Measurements from ENCODE around the gene PLA1A. TPM values are rescaled to one million over a fixed set of nuclear protein-coding genes. Genes with fewer than 3 reads are reported as not detected.

PLA1A gene
- total and polyA plus RNA-seq, 2 donors (not counting 3 experiments of a cell fraction or from before 2014, with no cell fraction given): 0.07 TPM; not detected in 1

DNA sequence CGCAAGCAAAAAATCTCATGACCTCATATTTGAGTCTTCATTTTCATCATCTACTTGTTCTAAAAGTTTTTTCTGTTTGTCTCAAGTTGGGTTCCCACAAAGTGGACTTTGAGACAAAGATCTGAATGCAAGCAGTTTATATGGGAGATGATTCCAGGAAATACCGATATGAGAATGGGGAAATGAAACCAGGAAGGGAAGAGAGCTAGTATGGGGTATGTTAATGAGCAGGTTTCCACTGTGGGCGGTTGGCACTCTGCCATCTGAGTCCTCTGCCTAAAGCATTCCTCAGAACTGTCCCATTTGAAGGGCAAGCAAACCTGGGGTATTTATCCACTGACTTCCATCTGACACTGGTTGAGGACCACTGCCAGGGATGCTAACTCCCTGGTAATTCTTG is 9.6 kb upstream of the PLA1A start:
- H3K36me3 ChIP-seq (ENCODE audit: control insufficient read depth in 2 of 2, extremely low read depth in 1 of 2, insufficient read depth in 2 of 2, low read length in 2 of 2): no peaks in the 10 kb centered on the region
- no peaks in the 10 kb centered on the region for H4K20me1 ChIP-seq (replicated peaks; ENCODE audit: control insufficient read depth, extremely low read depth, insufficient read depth, low read length)
- DNase-seq (ENCODE audit: low read depth, low spot score): no peak
- H3K4me2 ChIP-seq (ENCODE audit: insufficient read depth, low read length): no peak overlapping the region
- H3K27ac ChIP-seq (ENCODE audit: insufficient read depth, low read depth, low read length): no peak overlapping the region
- H3K4me3 ChIP-seq (replicated peaks in 1 of 3; ENCODE audit: insufficient read depth in 1 of 3, low read depth in 1 of 3, low read length in 3 of 3): no peak overlapping the region
- no peaks in the 10 kb centered on the region for H3K27me3 ChIP-seq (ENCODE audit: control insufficient read depth in 2 of 2, insufficient read depth in 2 of 2, low read length in 2 of 2)
- TF ChIP-seq FOS (IDR thresholded peaks at IDR 0.05; ENCODE audit: borderline replicate concordance, insufficient read depth, low read length) (no peak), EZH2 (IDR thresholded peaks at IDR 0.05; ENCODE audit: borderline replicate concordance, low read depth, low read length, severe bottlenecking) (no peak), POLR2AphosphoS5 (IDR thresholded peaks at IDR 0.05; ENCODE audit: insufficient read depth, low read depth, low read length) (no peak), MYC (IDR thresholded peaks at IDR 0.05; ENCODE audit: low read depth, low read length) (no peak), GATA2 (IDR thresholded peaks at IDR 0.05; ENCODE audit: insufficient read depth, insufficient read length, low read depth, low read length) (no peak), JUN (IDR thresholded peaks at IDR 0.05; ENCODE audit: borderline replicate concordance, insufficient read depth, insufficient read length, low read depth) (no peak), POLR2A (IDR thresholded peaks at IDR 0.05; ENCODE audit: low read depth, low read length) (no peak)
- TF ChIP-seq, protein P1, sequence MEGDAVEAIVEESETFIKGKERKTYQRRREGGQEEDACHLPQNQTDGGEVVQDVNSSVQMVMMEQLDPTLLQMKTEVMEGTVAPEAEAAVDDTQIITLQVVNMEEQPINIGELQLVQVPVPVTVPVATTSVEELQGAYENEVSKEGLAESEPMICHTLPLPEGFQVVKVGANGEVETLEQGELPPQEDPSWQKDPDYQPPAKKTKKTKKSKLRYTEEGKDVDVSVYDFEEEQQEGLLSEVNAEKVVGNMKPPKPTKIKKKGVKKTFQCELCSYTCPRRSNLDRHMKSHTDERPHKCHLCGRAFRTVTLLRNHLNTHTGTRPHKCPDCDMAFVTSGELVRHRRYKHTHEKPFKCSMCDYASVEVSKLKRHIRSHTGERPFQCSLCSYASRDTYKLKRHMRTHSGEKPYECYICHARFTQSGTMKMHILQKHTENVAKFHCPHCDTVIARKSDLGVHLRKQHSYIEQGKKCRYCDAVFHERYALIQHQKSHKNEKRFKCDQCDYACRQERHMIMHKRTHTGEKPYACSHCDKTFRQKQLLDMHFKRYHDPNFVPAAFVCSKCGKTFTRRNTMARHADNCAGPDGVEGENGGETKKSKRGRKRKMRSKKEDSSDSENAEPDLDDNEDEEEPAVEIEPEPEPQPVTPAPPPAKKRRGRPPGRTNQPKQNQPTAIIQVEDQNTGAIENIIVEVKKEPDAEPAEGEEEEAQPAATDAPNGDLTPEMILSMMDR (IDR thresholded peaks at IDR 0.05; ENCODE audit: extremely low read depth in 1 of 2, insufficient read depth in 1 of 2, low read depth in 1 of 2, low read length in 2 of 2): no peak
- TF ChIP-seq, protein P2, sequence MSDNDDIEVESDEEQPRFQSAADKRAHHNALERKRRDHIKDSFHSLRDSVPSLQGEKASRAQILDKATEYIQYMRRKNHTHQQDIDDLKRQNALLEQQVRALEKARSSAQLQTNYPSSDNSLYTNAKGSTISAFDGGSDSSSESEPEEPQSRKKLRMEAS (IDR thresholded peaks at IDR 0.05; ENCODE audit: insufficient read depth, insufficient read length): no peak
- no peak overlapping the region for H3K9ac ChIP-seq (replicated peaks; ENCODE audit: extremely low read depth, insufficient read depth, low read length)
- ChIA-PET CTCF (no interaction called here), POLR2A (no interaction called here)
- BruUV-seq (replicated peaks): no TSS peak
- H2AFZ ChIP-seq (ENCODE audit: low read depth, low read length): no peak overlapping the region
- H3K4me1 ChIP-seq (ENCODE audit: control insufficient read depth, extremely low read depth, insufficient read depth, low read length): no peaks in the 10 kb centered on the region
- no peaks in the 10 kb centered on the region for H3K9me1 ChIP-seq (replicated peaks; ENCODE audit: control insufficient read depth, extremely low read depth, insufficient read depth, low read length)
- dilution Hi-C loops (cut with MboI; ENCODE audit: extremely low pct_ligation_motif_present, low sequenced_read_pairs): no loop called here
- H3K9me3 ChIP-seq (replicated peaks; ENCODE audit: control insufficient read depth, insufficient read depth, low read length): no peaks in the 10 kb centered on the region
- intact Hi-C loops (cut with micrococcal nuclease): no loop called here
- no peak for FAIRE-seq
- H3K79me2 ChIP-seq (ENCODE audit: control insufficient read depth, insufficient read depth, low read length): no peaks in the 10 kb centered on the region

All from endothelial cell of umbilical vein (primary cell).